Fibroblast of gingiva (primary cell): ENCODE data around the gene RRAS.

Experiments used
- DNase-seq: peaks from one replicate; pipeline ENCODE4 v3.0.0-alpha.2; 2011; ENCODE audit warnings: low read depth

Gene RRAS

DNA sequence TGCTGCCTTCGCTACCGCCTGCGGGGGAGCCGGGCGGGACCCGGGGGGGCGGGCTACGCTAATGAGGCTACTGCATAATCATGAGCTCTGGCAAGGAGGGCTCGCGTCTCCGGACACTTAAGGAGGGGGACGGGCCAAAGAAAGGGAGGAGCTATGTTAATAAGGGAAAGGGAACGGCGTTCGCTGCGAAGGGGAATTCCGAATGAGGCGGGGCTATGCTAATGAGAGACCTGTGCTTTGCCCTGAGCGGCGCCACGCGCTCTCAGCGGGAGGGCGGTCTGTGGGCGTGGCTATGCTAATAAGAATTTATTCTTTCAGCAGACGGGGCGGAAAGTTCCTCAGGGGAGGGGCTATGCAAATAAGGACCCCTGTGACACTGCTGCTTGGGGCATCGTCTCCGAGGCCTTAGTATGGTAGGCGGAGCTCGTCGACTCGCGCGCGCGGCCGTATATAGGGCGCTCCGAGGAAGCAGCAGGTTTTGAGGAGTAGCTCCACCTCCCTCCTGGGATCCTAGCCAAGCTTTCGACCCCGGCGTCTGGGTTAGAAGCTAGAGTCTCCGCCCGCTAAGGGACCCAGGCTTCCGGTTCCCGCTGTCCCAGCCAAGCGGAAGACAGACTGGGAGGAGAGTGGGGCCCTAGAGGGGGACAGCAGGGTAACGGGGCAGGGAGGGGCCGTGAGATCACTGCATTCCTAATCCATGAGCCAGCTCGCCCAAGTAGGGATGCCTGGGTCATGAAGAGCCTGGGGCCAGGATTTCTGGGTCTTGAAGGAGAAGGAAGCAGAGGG, at the start of gene RRAS:
Gene RRAS (minus strand): TSS at position 31 of the 786 bp plus-strand sequence. CDS start 45 bp downstream, outside the sequence.
- peak; percentile 100 for DNase-seq

DNA sequence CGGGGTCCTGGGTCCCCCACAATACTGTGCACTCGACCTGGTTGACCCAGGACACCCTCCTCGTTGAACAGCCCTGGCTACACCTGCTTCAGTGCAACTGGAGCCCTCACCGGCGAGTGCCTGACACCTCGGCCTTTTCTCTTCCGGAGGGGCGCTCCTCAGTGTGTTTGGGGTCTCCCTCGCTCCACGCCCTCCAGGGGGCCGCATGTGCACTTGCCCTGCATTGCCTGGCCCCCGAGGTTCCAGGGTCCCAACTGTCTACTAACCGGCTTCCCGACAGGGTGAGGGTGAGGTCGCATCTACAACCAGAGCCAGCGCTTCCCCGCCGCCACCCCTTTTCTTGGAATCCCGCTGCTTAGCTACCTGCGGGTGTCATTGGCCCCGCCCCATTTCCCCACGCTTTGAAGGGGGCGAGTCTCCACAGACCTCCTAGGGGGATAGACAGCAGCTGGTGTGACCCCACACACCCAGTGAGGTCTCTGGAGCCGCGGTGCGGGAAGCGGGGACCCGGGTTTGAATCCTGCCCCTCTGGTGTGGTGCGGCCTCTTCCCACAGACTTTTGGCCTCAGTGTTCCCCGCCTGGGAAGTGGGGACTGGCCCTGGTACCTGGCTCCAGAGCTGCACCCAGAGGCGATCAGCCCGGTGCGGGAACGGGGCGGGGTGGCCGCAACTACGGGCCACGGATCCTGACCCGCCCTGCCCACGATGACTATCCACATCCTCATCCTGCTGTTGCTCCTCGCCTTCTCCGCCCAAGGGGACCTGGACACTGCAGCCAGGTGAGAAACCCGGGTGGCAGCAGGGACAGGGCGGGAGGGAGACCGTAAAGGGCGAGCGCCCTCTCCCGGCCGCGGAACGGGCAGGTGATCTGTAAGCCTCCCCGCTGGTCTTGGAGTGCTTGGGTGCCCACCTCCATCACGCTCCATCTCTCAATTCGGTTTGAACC, 49.5 kb upstream of the RRAS start, which contains the start of gene ADM5:
Gene ADM5 (plus strand): TSS at position 462 of the 946 bp plus-strand sequence. CDS start 244 bp downstream, at position 706.
- no peak for DNase-seq

DNA sequence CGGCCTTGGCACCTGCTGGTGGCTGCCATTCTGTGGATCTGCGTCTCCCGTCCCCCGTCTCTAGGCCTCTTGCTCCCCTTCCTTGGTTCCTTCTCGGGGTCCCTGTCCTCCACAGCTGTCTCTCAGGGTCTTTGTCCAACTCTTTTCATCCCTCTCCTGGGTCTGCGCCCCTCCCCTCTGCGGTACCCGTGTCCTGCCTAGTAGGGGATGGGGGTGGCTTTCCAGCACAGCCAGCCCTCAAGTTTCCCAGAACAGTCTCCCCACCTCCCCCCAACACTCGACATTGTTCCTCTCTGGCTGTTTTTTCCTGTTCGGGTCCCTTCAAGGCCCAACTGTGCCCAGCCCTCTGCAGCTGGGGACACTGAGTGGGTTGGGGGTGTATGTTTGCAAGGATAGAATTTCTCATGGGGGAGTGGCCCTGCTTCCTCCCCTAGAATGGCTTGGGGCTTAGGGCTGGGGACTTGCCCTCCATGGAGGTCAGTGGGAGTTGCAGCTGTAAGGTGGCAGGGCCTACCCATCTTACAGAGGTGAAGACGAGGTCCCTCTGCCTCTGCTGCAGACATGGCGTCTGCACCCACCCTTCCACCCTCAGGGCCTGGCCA, 48.7 kb upstream of the RRAS start:
- no peak for DNase-seq

DNA sequence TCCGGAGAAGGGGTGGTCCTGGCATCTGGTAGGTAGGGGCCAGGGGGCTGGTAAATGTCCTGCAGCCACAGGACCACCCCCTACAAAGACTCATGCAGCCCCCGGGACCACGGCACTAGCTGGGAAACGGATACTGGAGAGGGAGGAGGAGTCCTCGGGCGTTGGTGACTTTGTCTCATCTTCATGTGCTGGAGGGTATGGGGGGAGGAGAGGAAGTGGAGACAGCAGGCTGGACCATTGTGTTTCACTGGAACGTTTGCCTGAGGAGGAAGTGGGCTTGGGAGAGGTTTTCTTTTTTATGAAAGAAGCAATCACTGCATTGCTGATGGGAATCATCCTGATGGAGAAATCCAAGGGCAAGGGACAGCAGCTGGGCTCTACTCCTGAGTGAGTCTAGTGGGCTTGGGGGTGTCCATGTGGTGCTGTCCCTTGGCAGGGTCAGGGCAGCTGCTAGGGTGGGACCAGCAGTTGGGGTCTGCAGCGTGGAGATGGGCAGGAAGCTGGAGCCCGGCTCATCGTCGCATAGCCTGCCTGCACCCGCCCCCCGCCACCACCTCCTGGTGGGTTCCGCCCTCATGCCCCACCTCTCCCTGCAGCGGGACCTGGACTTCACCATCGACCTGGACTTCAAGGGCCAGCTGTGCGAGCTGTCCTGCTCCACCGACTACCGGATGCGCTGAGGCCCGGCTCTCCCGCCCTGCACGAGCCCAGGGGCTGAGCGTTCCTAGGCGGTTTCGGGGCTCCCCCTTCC, 47.8 kb upstream of the RRAS start:
- no peak for DNase-seq

DNA sequence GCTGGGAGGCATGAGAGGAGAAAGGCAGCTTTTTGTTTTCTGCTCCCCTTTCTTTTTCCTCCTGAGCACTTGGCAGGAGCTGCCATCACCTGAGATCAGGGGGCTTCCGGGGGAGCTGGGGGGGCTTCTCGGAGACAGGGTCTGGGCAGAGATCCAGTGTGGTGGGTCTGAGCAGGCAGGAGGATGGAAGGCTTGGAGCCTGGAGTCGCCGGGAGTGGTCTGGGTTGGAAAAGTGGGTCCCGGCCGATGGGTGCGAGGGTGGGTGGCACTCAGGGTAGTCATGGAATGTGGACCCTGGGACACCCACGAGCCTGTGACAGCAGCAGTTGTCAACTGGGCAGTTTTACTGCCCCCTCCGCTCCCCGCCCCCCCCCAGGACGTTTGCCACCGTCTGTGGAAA, 47.2 kb upstream of the RRAS start:
- DNase-seq, result no peak

DNA sequence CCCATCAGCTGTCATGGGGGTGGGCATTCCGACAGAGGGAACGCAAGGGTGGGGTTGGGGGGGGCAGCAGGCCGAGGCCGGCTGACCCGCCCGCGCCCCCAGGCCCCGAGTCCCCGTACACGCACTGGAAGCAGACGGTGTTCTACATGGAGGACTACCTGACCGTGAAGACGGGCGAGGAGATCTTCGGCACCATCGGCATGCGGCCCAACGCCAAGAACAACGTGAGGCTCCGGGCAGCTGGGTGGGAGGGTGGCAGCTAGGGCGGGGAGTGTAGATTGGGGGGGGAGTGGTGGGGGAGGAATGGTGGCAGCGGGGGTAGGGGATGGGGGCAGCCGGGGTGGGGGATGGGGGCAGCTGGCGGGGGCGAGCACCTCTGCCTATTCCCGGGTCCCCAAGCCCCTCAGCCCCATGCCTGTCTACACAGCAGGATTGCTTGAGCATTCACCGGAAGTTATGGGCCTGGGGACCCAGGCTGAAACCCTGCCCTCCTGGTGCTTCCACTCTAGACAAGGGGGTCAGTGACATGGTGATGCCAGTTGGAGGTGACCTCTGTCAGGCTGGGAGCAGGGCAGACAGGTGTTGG, 46.7 kb upstream of the RRAS start:
- DNase-seq, result no peak

DNA sequence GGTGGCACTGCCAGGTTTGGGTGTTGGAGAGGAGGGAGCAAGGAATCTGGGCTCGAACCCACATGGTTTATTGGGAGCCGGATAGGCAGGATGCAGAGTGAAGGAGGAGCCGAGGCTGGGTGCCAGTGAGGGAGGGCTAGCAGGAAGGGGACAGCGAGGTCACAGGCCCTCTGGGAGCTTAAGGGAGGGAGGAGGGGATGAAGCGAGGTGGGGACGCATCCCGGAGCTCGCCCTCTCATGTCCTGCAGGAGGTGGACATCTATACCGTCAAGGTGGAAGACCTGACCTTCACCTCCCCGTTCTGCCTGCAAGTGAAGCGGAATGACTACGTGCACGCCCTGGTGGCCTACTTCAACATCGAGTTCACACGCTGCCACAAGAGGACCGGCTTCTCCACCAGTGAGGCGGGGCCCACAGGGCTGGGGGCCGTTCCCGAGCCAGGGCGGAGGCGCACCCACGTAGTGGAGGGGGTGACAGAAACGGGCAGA, 45.9 kb upstream of the RRAS start:
- DNase-seq, result no peak

DNA sequence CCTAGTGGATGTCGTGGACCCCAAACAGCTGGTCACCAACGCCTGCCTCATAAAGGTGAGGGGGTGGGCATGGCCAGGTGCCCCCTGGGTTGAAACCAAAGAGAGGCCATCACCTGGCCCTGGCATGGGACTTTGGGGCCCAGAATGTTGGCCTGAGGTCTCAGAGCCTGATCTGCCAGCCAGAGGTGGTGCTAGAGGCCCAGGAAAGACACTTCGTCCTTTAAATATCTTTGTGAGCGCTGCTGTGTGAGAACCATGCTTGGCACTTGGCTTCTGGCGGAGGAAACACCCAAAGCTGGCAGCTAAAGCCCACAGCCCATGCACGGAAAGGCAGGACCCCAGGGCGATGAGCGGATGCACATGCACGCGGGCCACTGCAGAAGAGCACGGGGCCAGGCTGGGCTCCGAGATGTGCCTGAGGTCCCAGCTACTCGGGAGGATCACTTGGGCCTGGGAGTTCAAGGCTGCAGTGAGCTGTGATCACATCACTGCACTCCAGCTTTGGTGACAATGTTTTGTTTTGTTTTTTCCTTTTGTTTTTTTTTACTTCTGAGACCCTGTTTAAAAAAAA, 45.1 kb upstream of the RRAS start:
- DNase-seq, result no peak

DNA sequence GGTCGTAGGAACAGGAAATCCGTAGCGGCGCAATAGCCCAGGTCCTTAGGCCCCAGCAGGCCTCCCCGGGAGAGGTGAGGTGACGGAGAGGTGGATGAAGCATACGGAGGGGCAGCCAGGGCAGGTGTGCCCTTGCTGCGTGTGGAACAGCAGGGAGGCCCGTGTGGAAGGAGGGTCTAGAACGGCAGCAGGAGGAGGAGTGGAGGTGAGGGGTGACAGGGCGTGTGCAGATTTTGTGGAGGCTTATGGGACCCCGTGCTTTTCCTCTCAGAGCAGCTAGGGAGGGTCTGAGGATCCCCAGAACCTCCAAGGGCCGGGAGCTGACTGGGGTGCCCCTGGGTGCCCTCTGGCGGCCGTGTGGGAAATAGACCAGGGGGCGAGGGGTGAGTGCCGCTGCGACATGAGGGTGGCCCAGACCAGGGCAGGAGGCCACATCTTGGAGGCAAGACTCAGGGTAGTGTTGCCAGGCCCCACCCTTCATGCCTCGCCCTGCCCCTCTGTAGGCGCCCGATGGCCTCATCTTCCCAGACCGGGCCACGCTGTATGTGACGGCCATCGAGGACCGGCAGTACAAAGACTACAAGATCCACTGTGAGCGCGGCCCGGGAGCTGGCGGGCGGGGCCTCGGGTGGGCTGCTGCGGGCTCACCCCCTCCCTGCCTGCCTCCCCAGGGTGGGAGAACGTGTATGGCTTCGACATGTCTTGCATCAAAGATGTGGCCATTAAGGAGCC, 44.5 kb upstream of the RRAS start:
- DNase-seq, result no peak

DNA sequence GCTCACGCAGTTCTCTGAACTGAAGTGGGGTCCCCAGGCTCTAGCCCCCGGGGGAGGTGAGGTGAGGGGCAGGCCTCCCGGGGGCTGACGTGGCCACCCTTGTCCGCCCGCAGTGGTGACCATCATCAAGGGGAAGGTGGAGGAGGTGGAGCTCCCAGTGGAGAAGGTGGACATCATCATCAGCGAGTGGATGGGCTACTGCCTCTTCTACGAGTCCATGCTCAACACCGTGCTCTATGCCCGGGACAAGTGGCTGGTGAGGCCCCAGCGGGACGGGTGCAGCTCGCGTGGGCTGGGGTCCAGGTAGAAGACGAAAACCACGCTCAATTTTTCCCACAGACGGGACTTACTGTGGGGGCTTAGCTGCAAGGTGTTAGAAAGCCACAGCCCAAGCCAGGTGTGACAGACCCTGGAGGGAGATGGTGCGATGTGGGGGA, 43.9 kb upstream of the RRAS start:
- no peak for DNase-seq

DNA sequence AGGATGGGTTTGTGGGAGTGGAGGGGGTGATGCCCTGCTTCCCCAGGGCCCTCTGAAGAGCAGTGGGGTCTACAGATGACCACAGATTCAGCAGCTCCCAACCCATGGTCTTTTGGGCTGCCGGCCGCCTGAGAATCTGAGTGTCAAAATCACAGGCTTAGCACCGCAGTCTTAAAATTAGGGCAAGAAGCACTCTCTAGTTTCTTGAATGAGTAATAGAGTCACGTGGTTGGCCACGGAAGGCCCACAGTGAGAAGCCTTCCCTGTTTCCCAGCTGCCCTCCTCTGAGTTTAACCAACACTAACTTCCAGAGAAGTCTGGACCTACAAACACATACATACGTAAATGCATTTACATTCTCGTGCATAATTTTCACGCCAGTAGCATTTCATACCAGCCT, 42.3 kb upstream of the RRAS start:
- DNase-seq, result peak; percentile 38

DNA sequence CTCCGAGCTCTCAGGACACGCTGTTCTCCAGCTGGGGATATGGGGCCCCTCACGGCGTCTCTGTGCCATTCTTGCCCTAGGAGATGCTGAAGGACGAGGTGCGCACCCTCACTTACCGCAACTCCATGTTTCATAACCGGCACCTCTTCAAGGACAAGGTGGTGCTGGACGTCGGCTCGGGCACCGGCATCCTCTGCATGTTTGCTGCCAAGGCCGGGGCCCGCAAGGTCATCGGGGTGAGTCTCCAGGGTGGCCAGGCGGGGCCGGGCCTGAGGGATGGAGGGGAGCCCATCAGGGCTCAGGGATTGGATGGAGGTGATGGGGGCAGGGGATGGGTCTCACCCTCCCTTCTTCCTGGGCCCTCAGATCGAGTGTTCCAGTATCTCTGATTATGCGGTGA, 41.9 kb upstream of the RRAS start:
- DNase-seq, result no peak

DNA sequence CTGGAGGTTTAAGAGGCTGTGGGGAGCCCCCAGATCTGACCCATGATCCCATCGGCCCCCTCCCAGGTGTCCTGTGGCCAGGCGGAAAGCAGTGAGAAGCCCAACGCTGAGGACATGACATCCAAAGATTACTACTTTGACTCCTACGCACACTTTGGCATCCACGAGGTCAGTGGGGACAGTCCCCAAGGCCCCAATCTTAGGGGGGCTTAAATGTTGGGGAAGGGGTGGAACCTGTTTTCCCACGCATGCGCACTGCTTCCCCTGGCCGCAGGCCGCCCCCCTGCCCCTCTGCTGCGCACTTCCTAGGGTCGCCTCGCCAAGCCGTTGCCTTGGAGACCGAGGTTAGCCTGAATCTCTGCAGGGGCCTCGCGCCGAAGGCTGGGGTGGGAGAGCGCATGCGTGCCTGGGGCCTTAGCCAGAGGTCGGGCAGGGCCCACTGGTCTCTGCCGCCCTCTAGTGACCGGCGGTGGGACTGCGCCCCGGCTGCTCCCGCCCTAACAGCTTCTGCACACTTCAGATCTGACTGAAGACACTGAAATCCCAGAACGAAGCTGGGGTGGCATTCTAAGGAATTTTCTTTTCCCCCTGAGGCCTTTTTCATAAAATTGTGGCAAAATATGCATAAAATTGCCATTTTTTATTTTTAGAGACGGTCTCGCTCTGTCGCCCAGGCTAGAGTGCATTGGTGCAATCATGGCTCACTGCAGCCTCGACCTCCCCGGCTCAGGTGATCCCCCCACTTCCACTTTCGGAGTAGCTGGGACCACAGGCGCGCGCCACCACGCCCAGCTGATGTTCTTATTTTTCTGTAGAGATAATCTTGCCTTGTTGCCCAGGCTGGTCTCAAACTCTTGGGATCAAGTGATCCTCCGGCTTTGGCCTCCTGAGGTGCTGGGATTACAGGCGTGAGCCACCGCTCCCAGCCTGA, 40.7 kb upstream of the RRAS start:
- DNase-seq, result peak; percentile 74

DNA sequence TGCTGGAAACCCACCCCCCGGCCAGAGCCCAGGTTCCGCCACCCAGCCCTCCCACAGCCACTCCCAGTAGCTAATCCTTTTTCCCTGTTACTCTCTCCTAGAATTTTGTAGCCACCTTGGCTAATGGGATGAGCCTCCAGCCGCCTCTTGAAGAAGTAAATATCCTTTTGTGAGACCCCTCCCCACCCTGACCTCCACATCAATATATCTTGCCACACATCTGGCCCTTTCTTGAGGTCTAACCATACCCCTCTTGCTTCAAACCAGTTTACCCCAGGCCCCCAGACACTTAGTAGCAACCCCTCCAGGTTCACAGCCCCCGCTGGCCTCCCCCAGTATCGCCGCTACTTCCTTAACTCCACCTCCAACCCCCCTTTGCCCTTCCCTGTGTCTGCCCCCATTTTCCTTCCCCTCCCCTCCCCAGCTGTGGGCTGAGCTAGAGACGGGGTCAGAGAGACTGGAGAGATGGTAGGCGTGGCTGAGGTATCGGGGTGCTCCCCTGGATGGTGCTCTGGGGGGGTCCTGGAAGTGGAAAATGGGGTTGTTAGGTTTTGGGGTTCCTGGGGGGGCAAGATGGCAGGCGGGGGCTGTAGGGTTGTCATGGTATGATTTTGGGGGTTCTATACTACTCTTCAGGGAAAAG, 39.9 kb upstream of the RRAS start:
- no peak for DNase-seq

DNA sequence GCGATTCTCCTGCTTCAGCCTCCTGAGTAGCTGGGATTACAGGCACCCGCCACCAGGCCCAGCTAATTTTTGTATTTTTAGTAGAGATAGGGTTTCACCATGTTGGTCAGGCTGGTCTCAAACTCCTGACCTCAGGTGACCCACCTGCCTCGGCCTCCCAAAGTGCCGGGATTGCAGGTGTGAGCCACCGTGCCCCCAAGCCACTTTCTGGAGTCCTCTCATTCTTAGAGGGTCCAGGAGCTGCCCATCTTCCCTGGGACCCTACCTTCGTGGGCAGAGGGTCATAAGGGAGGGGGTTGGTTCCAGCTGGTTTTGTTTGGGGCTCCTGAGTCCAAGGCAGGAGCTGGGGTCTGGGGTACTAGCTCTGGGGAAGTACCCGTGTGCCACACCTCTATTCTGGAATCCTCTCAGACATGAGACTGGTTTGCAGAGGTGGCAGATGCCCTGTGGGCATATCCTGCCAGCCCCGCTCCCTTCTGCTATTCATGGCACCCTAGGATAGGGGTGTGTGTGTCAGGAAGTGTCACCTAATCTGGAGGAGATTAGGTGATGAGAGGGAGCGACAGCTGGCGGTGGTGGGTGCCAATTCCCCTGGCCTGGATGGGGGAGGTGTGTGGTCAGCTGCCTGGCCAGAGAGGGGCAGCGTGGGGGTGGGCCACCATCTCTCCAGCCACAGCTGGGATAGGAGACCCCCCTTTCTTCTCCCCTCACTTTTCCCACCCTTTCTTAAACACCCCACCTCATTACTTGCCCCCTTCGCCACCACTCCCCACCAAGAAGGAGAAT, 39.2 kb upstream of the RRAS start:
- no peak for DNase-seq

DNA sequence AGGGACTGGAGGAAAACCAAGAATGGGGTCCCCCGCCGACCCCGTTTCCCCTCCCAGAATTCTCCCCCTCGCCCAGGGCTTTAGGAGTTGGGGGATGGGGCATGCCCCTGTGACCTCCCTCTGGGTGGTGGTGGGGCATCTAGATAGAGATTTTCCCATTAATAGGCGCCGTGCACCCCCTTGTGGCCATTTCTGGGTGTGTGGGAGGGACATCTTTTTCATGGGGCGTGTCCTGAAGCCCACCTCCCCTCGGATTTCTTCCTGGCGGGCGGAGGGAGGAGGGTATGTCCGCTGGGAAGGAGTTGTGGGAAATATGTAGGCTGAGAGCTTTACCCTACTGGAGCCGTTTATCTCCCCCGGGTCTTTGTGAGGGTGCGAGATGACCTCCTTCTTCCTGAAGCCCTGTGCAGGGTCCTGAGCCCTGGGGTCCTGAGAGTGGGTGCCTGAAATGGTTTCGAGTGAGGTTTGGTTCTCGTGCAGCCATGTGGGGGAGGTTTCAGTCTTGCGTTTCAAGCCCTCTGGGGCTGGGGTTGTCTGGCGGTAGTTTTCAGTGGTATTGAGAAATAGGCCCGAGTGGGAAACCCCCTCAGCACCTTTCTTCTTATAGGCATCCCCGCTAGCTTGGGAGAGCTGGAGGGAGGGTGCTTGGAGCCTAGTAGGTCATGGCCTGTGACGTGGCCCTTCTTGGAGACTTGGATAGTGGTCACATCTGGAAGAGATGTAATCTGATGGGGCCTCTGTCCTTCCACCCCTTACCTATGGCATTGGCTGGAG, 38.1 kb upstream of the RRAS start:
- peak; percentile 32 for DNase-seq
